Stomach (tissue), 4 donors: Measurements from ENCODE around the gene LRFN5.
"Not testable (repeated sequence)": the region's sequence is repeated elsewhere in the genome, so short reads cannot be mapped to it uniquely, and the experiment has no call there.

Source experiments
- EP300 ChIP-seq: sonication (generic); formaldehyde crosslinking; IDR thresholded peaks from one replicate; pipeline ENCODE4 v1.6.1; 2017; ENCODE audit warnings: antibody characterized with exemption
- POLR2A ChIP-seq, 4 donors: fragments of 450-650 bp; IDR thresholded peaks; one replicate each; pipeline ENCODE4 v1.6.1; 2016; ENCODE audit warnings: antibody characterized with exemption in 4 of 4, control low read depth in 2 of 4, mild to moderate bottlenecking in 1 of 4, moderate library complexity in 1 of 4
- POLR2AphosphoS5 ChIP-seq, 3 donors: sonication (generic); formaldehyde crosslinking; IDR thresholded peaks; one replicate each; pipeline ENCODE4 v1.6.1; 2016; ENCODE audit warnings: antibody characterized with exemption in 3 of 3
- TF ChIP-seq, protein P1 (sequence below), 7 experiments: fragments of 450-650 bp in 4 of 7; fragments of 200-600 bp in 3 of 7; sonication (generic) in 3 of 7; IDR thresholded peaks; one replicate each; pipeline ENCODE4 v1.5.1; 2016 to 2019; ENCODE audit warnings: antibody characterized with exemption in 7 of 7, control low read depth in 2 of 7, mild to moderate bottlenecking in 1 of 7

DNA sequence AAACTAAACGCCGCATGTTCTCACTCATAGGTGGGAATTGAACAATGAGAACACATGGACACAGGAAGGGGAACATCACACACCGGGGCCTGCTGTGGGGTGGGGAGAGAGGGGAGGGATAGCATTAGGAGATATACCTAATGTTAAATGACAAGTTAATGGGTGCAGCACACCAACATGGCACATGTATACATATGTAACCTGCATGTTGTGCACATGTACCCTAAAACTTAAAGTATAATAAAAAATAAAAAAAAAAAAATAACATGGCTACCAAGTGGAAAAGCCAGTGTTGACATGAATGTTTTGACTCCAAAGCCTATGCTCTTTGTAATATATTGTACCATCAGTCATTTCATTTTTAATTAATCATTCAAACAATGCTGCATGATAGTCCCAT is 39.8 kb upstream of the LRFN5 start:
- TF ChIP-seq, protein P1, sequence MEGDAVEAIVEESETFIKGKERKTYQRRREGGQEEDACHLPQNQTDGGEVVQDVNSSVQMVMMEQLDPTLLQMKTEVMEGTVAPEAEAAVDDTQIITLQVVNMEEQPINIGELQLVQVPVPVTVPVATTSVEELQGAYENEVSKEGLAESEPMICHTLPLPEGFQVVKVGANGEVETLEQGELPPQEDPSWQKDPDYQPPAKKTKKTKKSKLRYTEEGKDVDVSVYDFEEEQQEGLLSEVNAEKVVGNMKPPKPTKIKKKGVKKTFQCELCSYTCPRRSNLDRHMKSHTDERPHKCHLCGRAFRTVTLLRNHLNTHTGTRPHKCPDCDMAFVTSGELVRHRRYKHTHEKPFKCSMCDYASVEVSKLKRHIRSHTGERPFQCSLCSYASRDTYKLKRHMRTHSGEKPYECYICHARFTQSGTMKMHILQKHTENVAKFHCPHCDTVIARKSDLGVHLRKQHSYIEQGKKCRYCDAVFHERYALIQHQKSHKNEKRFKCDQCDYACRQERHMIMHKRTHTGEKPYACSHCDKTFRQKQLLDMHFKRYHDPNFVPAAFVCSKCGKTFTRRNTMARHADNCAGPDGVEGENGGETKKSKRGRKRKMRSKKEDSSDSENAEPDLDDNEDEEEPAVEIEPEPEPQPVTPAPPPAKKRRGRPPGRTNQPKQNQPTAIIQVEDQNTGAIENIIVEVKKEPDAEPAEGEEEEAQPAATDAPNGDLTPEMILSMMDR (IDR thresholded peaks at IDR 0.05) = not testable (repeated sequence)
- TF ChIP-seq POLR2A (IDR thresholded peaks at IDR 0.05); POLR2AphosphoS5 (IDR thresholded peaks at IDR 0.05); EP300: not testable (repeated sequence)
